ENCODE measurements around the gene NCKAP1. TPM values are rescaled to one million over a fixed set of nuclear protein-coding genes. Genes with fewer than 3 reads are reported as not detected.
A peak's percentile ranks its signal among the peaks of the same experiment; 100 is the strongest.

NCKAP1 gene, protein sequence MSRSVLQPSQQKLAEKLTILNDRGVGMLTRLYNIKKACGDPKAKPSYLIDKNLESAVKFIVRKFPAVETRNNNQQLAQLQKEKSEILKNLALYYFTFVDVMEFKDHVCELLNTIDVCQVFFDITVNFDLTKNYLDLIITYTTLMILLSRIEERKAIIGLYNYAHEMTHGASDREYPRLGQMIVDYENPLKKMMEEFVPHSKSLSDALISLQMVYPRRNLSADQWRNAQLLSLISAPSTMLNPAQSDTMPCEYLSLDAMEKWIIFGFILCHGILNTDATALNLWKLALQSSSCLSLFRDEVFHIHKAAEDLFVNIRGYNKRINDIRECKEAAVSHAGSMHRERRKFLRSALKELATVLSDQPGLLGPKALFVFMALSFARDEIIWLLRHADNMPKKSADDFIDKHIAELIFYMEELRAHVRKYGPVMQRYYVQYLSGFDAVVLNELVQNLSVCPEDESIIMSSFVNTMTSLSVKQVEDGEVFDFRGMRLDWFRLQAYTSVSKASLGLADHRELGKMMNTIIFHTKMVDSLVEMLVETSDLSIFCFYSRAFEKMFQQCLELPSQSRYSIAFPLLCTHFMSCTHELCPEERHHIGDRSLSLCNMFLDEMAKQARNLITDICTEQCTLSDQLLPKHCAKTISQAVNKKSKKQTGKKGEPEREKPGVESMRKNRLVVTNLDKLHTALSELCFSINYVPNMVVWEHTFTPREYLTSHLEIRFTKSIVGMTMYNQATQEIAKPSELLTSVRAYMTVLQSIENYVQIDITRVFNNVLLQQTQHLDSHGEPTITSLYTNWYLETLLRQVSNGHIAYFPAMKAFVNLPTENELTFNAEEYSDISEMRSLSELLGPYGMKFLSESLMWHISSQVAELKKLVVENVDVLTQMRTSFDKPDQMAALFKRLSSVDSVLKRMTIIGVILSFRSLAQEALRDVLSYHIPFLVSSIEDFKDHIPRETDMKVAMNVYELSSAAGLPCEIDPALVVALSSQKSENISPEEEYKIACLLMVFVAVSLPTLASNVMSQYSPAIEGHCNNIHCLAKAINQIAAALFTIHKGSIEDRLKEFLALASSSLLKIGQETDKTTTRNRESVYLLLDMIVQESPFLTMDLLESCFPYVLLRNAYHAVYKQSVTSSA
- polyA plus RNA-seq (2012; ENCODE audit: insufficient read depth, insufficient read length, low read depth), result 27.3 TPM

GRCh38 chr2:183038341-183039300 is at the start of gene NCKAP1:
Gene NCKAP1 (minus strand): TSS chr2:183038457. CDS start chr2:183038099, 358 bp downstream.
- Histone ChIP-seq H3K4me3 (ENCODE audit: low read depth, low read length) (peak within 1 kb of the TSS; percentile 77), H3K27me3 (no peaks in the 10 kb centered on the region), H3K36me3 (no peaks in the 10 kb centered on the region), H3K9me3 (no peaks in the 10 kb centered on the region), H3K4me1 (no peaks in the 10 kb centered on the region)
- DNase-seq, result peak; percentile 90
- peak; percentile 15; the same call in 1 of the 2 replicates for TF ChIP-seq CTCF (IDR thresholded peaks at IDR 0.05; ENCODE audit: low read depth, low read length)

GRCh38 chr2:183081911-183082310 is 43.7 kb upstream of the NCKAP1 start:
- Histone ChIP-seq H3K27me3 (no peaks in the 10 kb centered on the region), H3K9me3 (no peaks in the 10 kb centered on the region), H3K4me3 (ENCODE audit: low read depth, low read length) (no peak overlapping the region), H3K4me1 (no peaks in the 10 kb centered on the region), H3K36me3 (no peaks in the 10 kb centered on the region)
- TF ChIP-seq CTCF (IDR thresholded peaks at IDR 0.05; ENCODE audit: low read depth, low read length), result no peak
- DNase-seq, result no peak

- H3K9me3 ChIP-seq, result no peaks in the 10 kb centered on the region
- no peak for TF ChIP-seq CTCF (IDR thresholded peaks at IDR 0.05; ENCODE audit: low read depth, low read length)
- no peaks in the 10 kb centered on the region for H3K4me1 ChIP-seq
- DNase-seq, result no peak
- H3K36me3 ChIP-seq, result no peaks in the 10 kb centered on the region
- H3K27me3 ChIP-seq, result no peaks in the 10 kb centered on the region
- peak overlapping the region; percentile 87 for H3K4me3 ChIP-seq (ENCODE audit: low read depth, low read length)
These were observed 41.0 kb upstream of the NCKAP1 start for GRCh38 chr2:183079139-183079775.

GRCh38 chr2:183078464-183079138 is 40.3 kb upstream of the NCKAP1 start, which contains the start of gene DUSP19:
Gene DUSP19 (plus strand): TSS chr2:183078747. CDS start chr2:183078934, 187 bp downstream.
- peak within 1 kb of the TSS; percentile 87 for H3K4me3 ChIP-seq (ENCODE audit: low read depth, low read length)
- no peaks in the 10 kb centered on the region for H3K9me3 ChIP-seq
- no peaks in the 10 kb centered on the region for H3K4me1 ChIP-seq
- H3K27me3 ChIP-seq, result no peaks in the 10 kb centered on the region
- no peak for TF ChIP-seq CTCF (IDR thresholded peaks at IDR 0.05; ENCODE audit: low read depth, low read length)
- peak; percentile 61 for DNase-seq
- no peaks in the 10 kb centered on the region for H3K36me3 ChIP-seq

All from BE2C (cell line).